HG03457 (cell line): Measurements from ENCODE around the gene SPI1.

Source experiments
- ATAC-seq: cut with Tn5 transposase; IDR thresholded peaks from one replicate; pipeline ENCODE4 v1.9.1; 2021; ENCODE audit warnings: moderate number of reproducible peaks; ENCODE audit not compliant: unreplicated experiment

The SPI1 gene

DNA sequence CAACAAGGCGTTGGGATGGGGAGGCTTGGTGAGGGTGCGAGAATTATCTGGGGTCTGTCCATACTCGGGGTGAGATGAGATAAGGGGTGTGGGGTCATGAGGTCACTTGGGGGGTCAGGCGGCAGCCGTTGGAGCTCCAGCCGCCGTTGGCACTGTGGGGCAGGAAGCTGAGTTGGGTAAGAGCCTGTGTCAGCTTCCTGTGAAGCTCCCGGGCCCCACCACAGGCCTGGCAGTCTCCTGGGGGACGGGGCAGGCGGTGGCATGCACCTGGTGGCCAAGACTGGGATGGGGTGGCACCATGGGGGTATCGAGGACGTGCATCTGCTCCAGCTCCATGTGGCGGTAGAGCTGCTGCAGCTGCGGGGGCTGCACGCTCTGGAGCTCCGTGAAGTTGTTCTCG is 18.8 kb downstream of the SPI1 start:
- ATAC-seq = no peak

DNA sequence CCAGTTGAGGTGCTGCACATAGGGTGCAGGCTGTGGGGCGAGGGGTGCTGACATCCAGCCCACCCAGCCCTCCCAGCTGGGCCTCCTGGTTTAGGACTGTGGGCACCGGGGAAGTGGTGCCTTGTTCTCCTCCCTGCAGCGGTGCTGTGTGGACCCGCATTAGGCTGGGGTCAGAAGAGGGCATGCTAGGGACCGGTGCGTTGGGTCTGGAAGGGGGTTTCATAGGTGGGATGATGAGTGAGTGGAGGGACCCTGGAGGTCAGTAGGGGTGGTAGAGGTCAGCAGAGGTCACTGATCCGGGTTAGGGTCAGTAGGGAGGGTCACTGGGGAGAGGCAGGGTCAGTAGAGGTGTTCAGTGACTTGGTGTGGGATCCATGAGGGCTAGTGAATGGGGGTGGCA is 19.2 kb downstream of the SPI1 start:
- no peak for ATAC-seq

DNA sequence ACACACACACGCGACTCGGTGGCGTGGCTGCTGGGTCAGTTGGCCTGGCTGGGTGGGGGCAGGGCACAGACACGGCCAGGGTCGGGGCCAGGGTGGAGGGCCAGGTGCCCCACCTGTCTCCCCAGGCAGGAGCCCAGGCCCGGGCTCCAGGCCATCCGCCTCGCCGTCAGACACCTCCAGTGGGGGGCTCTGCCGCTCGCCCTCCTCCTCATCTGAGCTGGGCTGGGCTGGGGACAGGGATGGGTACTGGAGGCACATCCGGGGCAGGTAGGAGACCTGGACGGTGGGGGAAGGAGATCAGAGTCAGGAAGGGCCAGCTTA is 19.7 kb downstream of the SPI1 start:
- ATAC-seq = no peak

DNA sequence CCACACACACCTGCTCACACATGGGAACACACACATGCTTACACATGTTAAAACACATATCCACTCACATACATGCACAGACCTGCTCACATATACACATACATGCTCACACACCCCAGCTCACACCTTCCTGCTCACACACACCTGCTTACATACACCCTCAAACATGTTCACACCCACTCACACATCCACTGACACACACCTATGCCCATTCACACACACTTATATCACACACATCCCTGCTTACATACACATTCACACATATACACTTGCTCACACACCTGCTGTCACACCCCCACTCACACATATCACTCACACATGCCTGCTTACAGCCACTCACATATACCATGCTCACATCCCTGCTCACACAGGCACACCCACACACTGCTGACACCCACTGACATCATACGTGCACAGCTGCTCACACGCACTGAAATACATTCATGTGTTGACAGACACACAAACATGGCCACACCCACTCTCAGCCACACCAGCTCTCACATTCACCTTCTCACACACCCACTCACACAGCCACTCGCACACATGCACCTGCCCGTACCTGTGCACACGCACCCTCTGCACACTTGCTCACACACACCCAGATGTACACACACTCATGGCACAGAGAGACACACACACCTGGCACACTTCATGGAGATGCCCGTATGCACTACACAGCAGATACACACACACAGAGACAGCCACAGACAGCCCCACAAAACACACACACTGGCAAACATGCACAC is 20.2 kb downstream of the SPI1 start:
- ATAC-seq = no peak

DNA sequence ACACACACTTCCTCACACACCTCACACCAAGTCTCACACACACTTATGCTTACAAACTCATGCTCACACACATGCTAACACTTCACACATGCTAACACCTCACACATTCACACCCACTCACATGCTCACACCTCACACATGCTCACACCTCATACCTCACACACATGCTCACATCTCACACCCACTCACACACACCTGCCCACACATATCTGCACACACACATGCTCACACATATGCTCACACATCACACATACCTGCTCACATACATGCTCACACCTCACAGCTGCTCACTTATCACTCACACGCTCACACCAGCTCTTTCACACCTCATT is 21.4 kb downstream of the SPI1 start:
- ATAC-seq = no peak

DNA sequence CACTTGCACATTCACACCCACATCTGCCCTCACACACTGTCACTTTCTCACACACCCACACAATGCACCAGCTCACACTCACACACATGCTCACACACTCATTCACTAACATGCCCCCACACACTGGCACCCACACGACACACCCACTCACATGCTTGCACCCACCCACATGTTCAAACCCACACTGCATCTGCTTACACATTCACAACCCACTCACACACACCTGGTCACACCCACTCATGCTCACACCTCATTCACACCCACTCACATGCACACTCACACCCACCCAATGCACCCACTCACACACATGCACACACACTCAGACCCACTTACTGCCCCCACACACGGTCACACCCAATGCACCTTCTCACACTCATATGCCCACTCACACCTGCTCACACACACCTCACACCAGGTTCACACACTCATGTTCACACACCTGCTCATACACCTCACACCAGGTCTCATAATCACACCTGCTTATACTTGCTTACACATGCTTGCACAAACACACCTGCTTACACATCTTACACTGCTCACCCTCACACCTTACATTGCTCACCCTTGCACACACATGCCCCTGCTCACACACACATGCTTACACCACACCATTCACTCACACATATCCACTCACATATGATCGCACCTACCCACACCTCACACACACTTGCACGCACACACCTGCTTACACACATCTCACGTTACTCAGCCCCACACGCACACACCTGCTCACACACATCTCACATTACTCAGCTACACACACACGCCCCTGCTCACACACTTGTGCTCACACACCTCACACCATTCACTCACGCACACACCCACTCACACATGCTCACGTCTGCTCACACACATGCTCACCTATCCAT is 22.0 kb downstream of the SPI1 start:
- no peak for ATAC-seq

DNA sequence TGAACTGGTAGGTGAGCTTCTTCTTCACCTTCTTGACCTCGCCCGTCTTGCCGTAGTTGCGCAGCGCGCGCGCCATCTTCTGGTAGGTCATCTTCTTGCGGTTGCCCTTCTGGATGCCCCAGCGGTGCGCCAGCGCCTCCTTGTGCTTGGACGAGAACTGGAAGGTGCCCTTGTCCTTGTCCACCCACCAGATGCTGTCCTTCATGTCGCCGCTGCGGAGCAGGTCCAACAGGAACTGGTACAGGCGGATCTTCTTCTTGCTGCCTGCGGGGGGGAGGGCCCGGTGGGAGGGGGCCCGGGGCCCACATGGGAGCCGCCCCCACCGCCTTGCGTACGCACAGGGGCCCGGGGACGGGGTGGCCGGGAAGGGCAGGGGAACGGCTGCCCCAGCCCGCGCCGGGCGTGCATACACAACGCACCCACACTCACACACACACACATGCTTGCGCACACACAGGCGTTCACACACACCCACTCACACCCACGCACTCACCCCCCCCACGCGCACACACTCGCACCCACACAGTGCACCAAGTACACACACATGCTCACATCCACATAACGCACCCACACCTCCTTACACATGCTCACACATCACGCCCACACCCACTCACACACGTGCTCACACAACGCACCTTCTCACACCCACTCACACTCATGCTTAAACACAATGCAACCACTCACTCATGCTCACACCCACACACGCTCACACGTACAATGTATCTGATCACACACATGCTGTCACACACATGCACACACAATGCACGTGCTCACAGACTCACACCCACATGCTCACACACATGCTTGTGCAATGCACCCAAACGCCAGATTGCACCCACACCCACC is 22.8 kb downstream of the SPI1 start:
- no peak for ATAC-seq

DNA sequence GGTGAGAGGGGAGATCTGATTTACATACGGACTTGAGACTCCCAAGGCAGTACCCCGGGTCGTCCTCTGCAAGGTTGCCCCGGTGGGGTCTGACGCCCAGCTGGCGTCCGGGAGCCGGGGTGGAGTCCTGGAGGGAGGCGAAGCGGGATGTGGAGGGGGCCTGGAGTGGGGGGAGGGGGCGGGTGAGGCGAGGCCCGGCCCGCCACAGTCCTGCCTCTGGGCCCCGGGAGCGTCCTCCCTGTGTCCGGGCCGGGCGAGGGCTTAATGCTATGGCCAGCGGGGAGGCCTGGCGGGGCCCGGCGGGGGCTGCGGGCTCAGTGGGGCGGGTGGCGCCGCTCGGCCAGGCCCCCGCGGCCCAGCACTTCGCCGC is 23.4 kb downstream of the SPI1 start:
- no peak for ATAC-seq

DNA sequence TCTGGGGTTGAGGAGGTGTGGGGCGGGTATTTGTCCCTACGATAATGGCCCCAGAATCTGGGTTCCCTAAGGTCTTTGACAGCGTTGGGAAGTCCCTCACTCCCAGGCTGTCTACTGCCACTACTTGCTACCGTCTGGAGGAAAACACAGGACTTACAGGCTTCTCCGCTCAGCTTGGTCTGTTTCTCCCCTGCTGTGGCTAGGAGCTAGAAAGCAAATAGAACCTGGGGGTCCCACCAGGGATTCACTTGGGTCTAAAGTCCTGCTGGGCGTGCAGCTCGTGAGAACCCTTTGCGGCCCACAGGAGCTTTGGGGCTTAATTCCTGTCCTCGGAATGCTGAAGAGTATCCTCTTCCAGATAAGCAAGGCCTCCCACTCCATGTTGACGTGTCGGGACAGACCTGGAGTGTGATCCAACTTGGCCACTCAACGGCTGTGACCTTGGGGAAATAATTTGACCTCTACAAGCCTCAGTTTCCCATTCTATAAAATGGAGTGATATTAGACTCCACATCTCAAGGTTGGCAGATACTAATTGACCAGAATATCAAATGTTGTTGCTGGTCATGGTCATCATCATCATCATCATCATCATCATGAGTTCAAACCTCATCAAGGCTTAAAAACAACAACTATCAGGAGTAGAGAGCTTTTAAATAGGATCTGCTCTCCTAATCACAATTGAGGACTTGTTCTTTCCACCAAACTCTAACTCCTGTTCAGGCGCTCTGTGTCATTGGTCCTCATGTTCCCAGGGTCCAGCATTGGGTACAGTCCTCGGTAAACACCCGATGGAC is 24.2 kb downstream of the SPI1 start:
- ATAC-seq = no peak

DNA sequence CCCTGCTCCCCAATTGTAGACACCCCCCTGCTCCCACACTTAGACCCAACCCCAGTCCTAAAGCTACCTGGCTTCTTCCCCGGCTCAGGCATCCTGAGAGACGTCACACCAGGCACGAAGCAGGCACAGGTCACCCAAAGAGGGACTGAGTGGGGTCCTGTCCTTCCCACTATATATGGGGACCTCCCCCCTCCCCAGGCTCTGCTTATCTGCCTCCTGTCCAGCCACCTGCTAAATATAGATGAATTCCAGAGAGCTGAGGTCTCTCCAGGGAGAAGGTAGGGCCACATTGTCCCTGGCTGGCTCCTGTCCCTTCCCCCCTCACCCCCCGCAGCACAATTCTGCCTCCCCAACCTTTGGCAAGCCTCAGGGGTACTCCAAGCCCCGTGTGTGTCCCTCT is 25.8 kb downstream of the SPI1 start, which contains the start of gene MYBPC3:
Gene MYBPC3, minus strand, starts transcription at position 147 of the 400 bp plus-strand sequence. Its CDS starts 55 bp downstream, at position 92.
- ATAC-seq = no peak

DNA sequence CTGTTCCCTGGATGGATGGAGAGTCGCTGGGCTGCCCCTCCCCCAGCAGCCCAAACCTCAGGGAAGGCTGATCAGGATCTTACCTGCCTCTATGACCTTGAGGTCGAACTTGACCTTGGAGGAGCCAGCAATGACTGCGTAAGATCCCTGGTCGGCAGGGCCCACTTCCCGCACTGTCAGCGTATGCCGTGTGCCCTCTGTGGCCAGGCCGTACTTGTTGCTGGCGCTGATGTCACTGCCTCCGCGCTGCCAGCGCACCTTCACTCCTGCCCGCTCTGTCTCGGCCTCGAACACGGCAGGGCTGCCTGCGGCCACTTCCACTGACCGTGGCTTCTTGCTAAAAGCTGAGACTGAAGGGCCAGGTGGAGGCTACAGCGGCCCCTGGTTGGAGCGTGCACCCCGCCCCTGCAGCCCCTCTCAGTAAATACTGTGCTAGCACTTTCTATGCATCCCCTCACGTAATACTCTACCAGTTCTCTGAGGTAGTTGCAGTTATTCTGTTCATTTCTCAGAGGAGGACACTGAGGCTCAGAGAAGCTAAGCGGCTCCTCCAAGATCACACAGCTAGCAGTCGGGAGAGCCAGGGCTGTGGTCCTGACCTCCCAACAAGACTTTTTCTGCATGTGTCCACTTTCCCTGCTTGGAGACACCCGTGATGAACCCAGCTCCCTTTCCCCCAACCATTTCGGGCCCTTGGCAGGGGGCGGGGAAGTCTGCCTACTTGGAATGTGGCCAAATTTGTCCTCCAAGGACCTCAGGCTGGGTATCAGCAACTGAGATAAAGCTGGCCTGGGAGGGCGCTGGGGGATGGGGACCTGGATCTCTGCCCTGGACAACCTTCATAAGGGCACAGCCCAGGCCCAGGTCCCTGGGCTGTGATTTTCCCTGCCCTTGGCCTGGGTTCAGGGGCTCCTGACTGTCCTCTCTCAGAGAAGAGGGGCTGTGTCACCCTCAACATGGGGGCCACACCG is 26.9 kb downstream of the SPI1 start:
- ATAC-seq = no peak

DNA sequence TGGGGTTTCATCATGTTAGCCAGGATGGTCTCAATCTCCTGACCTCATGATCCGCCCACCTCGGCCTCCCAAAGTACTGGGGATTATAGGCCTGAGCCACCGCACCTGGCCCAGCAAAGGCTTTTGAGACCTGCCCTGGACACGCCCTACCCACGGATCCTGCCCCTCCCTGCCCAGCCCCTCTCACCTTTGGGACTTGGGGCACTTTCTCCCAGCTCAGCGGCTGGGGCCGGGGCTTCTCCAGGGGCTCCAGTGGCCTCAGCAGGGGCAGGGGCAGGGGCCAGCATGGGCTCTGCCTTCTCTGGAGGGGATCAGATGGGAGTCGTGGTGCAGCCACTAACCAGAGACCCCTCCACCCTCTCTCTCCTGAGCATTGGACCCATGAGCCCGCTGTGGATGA is 28.0 kb downstream of the SPI1 start:
- no peak for ATAC-seq

DNA sequence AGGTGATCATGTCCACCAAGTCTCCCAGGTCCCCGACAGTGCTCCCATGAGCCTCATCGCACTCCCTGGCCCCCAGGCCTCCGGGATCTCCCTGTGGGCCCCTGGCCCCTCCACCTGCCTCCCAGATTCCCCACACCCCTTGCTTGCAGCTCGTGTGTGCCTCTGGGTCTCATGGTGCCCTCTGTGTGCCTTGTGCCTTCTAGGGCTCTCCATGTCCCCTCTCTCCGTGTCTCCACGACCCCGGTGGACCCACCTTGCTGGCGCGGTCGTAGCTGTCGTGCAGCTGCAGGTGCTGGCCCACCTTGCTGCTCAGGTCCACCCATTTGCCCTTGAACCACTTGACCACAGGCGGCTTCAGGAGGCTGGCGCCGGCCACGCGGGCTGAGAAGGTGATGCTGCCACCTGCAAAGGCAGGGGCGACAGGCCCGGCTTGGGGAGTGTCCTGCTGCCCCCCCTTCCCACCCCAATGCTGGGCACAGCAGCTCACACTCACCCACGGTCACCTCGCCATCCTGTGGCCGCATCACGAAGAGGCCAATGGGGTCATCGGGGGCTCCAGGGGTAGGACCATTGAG is 28.7 kb downstream of the SPI1 start:
- ATAC-seq = no peak

DNA sequence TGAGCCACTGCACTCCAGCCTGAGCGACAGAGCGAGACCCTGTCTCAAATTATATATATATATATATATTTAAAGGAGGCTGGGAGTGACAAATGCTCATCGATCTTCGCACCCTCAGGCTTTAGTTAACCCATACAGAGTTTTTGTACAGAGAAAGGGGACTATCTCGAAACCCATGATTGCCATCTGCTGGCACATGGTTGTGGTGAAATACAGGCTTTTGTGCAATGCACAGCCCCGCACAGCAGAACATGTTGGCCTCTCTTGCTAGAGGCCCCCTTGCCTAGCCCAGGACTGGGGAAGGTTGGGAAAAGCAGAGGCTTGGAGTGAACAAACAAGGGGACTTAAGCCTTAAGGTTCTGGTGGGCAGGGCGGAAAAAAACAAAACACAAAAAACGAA is 29.5 kb downstream of the SPI1 start:
- no peak for ATAC-seq

DNA sequence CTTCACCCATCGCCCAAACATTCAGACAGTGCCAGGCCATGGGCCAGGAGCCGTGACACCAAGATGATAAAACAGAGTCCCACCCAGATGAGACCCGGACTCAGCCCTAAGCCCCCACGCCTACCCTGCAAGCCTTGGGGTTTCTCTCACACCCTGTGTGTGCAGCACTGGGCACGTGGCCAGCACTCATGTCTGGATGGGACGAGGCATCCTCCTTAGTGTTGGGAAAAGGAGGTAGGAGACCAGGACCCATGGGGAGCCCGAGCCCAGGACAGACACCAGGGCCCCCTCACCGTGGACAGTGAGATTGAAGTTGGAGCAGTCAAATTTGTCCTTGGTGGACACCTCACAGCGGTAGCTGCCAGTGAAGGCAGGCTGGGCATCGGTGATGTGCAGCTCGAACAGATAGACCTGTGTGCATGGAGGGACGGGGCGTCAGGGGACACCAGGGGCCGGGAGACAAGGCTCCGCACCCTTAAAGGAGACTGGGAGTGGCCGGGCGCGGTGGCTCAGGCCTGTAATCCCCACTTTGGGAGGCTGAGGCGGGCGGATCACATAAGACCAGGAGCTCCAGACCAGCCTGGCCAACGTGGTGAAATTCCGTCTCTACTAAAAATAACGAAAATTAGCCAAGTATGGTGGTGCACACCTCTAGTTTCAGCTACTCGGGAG is 30.1 kb downstream of the SPI1 start:
- ATAC-seq = no peak

DNA sequence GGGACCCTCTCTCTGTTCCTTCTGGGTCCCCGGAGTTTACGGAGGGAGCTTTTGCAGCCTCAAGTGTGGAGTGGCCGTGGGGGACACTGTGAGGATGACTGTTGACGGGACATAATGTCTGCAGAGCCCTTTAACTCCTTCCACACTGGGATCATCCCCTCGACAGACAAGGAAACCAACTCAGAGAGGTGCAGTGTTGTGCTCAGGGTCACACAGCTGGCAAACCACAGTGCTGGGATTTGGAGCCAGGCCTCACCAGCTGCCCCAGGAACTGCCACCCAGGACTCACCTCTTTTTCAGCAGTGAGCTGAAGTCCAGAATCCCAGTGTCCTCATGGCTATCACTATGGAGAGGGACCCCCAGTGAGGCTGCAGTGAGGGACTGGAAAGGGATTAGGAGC is 31.2 kb downstream of the SPI1 start:
- no peak for ATAC-seq

DNA sequence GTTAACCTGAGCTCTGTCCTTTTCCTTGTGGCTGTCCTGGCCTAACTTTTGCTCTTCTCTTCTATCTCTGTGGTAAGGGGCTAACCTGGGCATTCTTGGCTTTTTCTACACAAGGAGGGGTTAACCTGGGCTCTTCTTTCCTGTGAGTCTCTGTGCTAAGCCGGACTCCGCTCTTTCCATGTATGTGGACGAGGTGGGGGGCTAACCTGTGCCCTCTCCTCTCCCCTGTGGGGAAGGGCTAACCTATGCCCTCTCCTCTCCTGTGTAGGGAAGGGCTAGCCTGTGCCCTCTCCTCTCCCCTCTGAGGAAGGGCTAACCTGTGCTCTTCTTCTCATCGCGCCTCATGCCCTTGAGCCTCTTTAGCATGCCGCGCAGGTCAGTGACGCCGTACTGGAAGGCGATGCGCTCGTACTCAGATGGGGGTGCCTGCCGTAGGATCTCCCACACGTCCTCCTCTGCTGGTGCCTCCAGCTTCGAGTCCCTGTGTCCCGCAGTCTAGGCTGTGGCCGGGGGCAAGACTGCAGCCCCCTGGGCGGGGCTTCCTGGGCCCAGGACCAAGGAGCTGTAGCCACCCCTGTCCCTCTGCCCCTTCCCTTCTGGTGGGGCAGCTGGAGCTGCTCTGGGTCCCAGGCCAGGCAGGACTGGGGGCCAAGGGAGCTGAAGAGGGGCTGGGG is 32.3 kb downstream of the SPI1 start:
- ATAC-seq = no peak

DNA sequence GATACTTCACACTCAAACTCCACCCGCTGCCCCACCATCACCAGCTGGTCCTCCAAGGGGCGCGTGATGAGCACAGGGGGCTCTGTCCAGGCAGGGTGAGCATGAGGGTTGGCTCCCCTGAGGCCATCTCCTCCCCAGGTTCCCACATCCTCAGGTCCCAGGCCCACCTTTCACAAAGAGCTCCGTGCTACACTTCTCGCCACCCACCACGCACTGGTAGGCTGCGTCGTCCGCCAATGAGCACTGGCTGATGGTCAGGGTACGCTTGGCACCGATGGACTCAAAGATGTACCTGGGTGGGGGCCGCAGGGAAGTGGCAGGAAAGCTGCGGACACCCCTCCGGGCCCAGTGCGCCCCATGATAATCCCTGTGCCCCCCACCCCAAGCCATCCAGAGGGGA is 35.5 kb downstream of the SPI1 start:
- no peak for ATAC-seq
